Breast epithelium (tissue), 4 donors: ENCODE data around the gene ALDH1A3. TPM values are rescaled to one million over a fixed set of nuclear protein-coding genes. Genes with fewer than 3 reads are reported as not detected.
A peak's percentile ranks its signal among the peaks of the same experiment; 100 is the strongest.

Experiments
- DNase-seq, 2 donors: peaks; one replicate each; pipeline ENCODE4 v3.0.0-alpha.2; 2019; ENCODE audit warnings: low spot score in 2 of 2
- H3K27ac ChIP-seq, 2 donors: fragments of 200-600 bp; sonication (generic) in 1 of 2; one replicate each; pipeline ENCODE4 v1.5.1; 2016 to 2019; ENCODE audit warnings: mild to moderate bottlenecking in 1 of 2
- H3K27me3 ChIP-seq, 2 donors: fragments of 200-600 bp; sonication (generic) in 1 of 2; one replicate each; pipeline versions ENCODE4 v1.5.1 to v1.6.0; 2017 to 2019; ENCODE audit warnings: control low read depth in 1 of 2, mild to moderate bottlenecking in 1 of 2
- H3K36me3 ChIP-seq: fragments of 200-600 bp; one replicate; pipeline ENCODE4 v1.5.1; 2019
- H3K4me1 ChIP-seq, 2 donors: fragments of 200-600 bp; sonication (generic); one replicate each; pipeline ENCODE4 v1.5.1; 2016 to 2019; ENCODE audit warnings: control low read depth in 1 of 2
- H3K4me3 ChIP-seq, 3 donors: fragments of 200-600 bp; sonication (generic); 1 replicate in 2 of 3; 2 replicates in 1 of 3; pipeline ENCODE4 v1.5.1; 2016 to 2019; ENCODE audit warnings: mild to moderate bottlenecking in 3 of 3, moderate library complexity in 2 of 3
- H3K9me3 ChIP-seq, 2 donors: fragments of 200-600 bp; sonication (generic) in 1 of 2; one replicate each; pipeline ENCODE4 v1.5.1; 2016 to 2019; ENCODE audit warnings: control low read depth in 1 of 2
- CTCF ChIP-seq, 3 donors: fragments of 450-650 bp; IDR thresholded peaks; one replicate each; pipeline ENCODE4 v1.5.1; 2016 to 2017; ENCODE audit warnings: antibody characterized with exemption in 3 of 3, mild to moderate bottlenecking in 3 of 3, moderate library complexity in 3 of 3
- POLR2A ChIP-seq: fragments of 450-650 bp; IDR thresholded peaks from one replicate; pipeline ENCODE4 v1.6.1; 2016; ENCODE audit warnings: antibody characterized with exemption, mild to moderate bottlenecking, moderate library complexity
- POLR2AphosphoS5 ChIP-seq, 3 donors: sonication (generic); formaldehyde crosslinking; IDR thresholded peaks; one replicate each; pipeline ENCODE4 v1.6.1; 2017; ENCODE audit warnings: antibody characterized with exemption in 3 of 3
- intact Hi-C: fragments of 100-400 bp; cut with DNase I; formaldehyde crosslinking; loops from one replicate; pipeline ENCODE4 v1.15.1; 2023; ENCODE audit warnings: low total_unique reads
- total RNA-seq, 3 donors: library from RNA; depleted of rRNA; stranded (reverse); fragments of >200 nt; gene quantifications; one replicate each; pipeline ENCODE4 v1.1.0, GENCODE V29; 2016

The ALDH1A3 gene
- total RNA-seq, 3 donors from 2014 or later, result 24.2 to 207 (median 44.9) TPM

GRCh38 chr15:100852630-100853029, 27.0 kb upstream of the ALDH1A3 start:
- intact Hi-C loops, result no loop called here
- no peak overlapping the region for H3K4me3 ChIP-seq
- no peaks in the 10 kb centered on the region for H3K36me3 ChIP-seq
- TF ChIP-seq POLR2AphosphoS5 (IDR thresholded peaks at IDR 0.05) (no peak), CTCF (IDR thresholded peaks at IDR 0.05) (no peak), POLR2A (no peak)
- H3K27me3 ChIP-seq, result no peaks in the 10 kb centered on the region
- no peaks in the 10 kb centered on the region for H3K9me3 ChIP-seq
- H3K27ac ChIP-seq, result no peak overlapping the region
- no peaks in the 10 kb centered on the region for H3K4me1 ChIP-seq
- no peak for DNase-seq

- intact Hi-C loops, result no loop called here
- H3K27ac ChIP-seq, result peak overlapping the region in 1 of 2 donors; percentile 17
- H3K36me3 ChIP-seq, result no peaks in the 10 kb centered on the region
- H3K27me3 ChIP-seq, result no peaks in the 10 kb centered on the region
- H3K4me1 ChIP-seq, result no peaks in the 10 kb centered on the region
- H3K9me3 ChIP-seq, result no peaks in the 10 kb centered on the region
- TF ChIP-seq POLR2A, result no peak
- no peak for TF ChIP-seq POLR2AphosphoS5 (IDR thresholded peaks at IDR 0.05)
- no peak for TF ChIP-seq CTCF (IDR thresholded peaks at IDR 0.05)
- H3K4me3 ChIP-seq, result no peak overlapping the region
- DNase-seq, result peak in 1 of 2 donors; percentile 11
Measured at GRCh38 chr15:100853676-100854440, 25.8 kb upstream of the ALDH1A3 start.

GRCh38 chr15:100856867-100857266, 22.8 kb upstream of the ALDH1A3 start:
- Histone ChIP-seq H3K27ac (peak overlapping the region in 1 of 2 donors; percentile 45), H3K27me3 (no peaks in the 10 kb centered on the region), H3K9me3 (no peaks in the 10 kb centered on the region), H3K4me3 (no peak overlapping the region), H3K36me3 (no peaks in the 10 kb centered on the region), H3K4me1 (peaks cover 0 to 7% of the 10 kb centered on the region in 2 donors)
- intact Hi-C loops, result no loop called here
- DNase-seq, result no peak
- no peak for TF ChIP-seq POLR2A
- TF ChIP-seq CTCF (IDR thresholded peaks at IDR 0.05), result no peak
- no peak for TF ChIP-seq POLR2AphosphoS5 (IDR thresholded peaks at IDR 0.05)

- Histone ChIP-seq H3K27me3 (no peaks in the 10 kb centered on the region), H3K9me3 (no peaks in the 10 kb centered on the region), H3K4me3 (no peak overlapping the region), H3K4me1 (peaks cover 0 to 7% of the 10 kb centered on the region in 2 donors), H3K36me3 (no peaks in the 10 kb centered on the region), H3K27ac (peak overlapping the region in 1 of 2 donors; percentile 13)
- no peak for TF ChIP-seq POLR2A
- no peak for TF ChIP-seq CTCF (IDR thresholded peaks at IDR 0.05)
- no peak for TF ChIP-seq POLR2AphosphoS5 (IDR thresholded peaks at IDR 0.05)
- DNase-seq, result no peak
- intact Hi-C loops, result no loop called here
Measured at GRCh38 chr15:100858294-100858693, 21.3 kb upstream of the ALDH1A3 start.
